ENCODE results near the gene ATP1A3. TPM values are rescaled to one million over a fixed set of nuclear protein-coding genes. Genes with fewer than 3 reads are reported as not detected.
A peak's percentile ranks its signal among the peaks of the same experiment; 100 is the strongest.

Gene ATP1A3
- total RNA-seq, 1 experiment from 2014 or later: 34.2 TPM

GRCh38 chr19:41930926-41931592 is 63.0 kb downstream of the ATP1A3 start:
- Mint-ChIP-seq H3K9me3 (no peaks in the 10 kb centered on the region), H3K27me3 (ENCODE audit: low read depth) (peaks cover 72% of the 10 kb centered on the region), H3K27ac (no peak overlapping the region), H3K4me1 (peaks cover 36% of the 10 kb centered on the region), H3K4me3 (no peak overlapping the region; the same call in 1 of the 2 replicates), H3K36me3 (no peaks in the 10 kb centered on the region)
- TF ChIP-seq MAX (CRISPR knock-in tag; IDR thresholded peaks at IDR 0.05) (no peak), ZNF425 (CRISPR knock-in tag; conservative IDR thresholded peaks at IDR 0.05) (no peak), E2F4 (CRISPR knock-in tag; IDR thresholded peaks at IDR 0.05; ENCODE audit: borderline replicate concordance, low read depth) (no peak), TEAD1 (CRISPR knock-in tag; IDR thresholded peaks at IDR 0.05) (0 out of 2 replicates have a peak, but pooled peaks have one; percentile 42), SMAD4 (CRISPR knock-in tag; IDR thresholded peaks at IDR 0.05) (no peak), NR1H2 (CRISPR knock-in tag; IDR thresholded peaks at IDR 0.05) (no peak), GTF2I (CRISPR knock-in tag; conservative IDR thresholded peaks at IDR 0.05) (peak; percentile 96), ZMAT4 (CRISPR knock-in tag; IDR thresholded peaks at IDR 0.05) (no peak), PRDM15 (CRISPR knock-in tag; IDR thresholded peaks at IDR 0.05) (no peak), ZNF232 (CRISPR knock-in tag; IDR thresholded peaks at IDR 0.05) (no peak), ZNF423 (CRISPR knock-in tag; IDR thresholded peaks at IDR 0.05) (peak; percentile 99), ZNF121 (CRISPR knock-in tag; IDR thresholded peaks at IDR 0.05) (no peak), CTCF (IDR thresholded peaks at IDR 0.05) (peak; percentile 48), ESRRA (CRISPR knock-in tag; IDR thresholded peaks at IDR 0.05; ENCODE audit: borderline replicate concordance) (no peak), HMGA2 (CRISPR knock-in tag; IDR thresholded peaks at IDR 0.05) (no peak), RORB (CRISPR knock-in tag; IDR thresholded peaks at IDR 0.05) (no peak), CDX4 (CRISPR knock-in tag; IDR thresholded peaks at IDR 0.05; ENCODE audit: borderline replicate concordance) (no peak), E2F5 (CRISPR knock-in tag; IDR thresholded peaks at IDR 0.05) (no peak)
- POLR2A ChIA-PET: no interaction called here
- peak; percentile 76 for DNase-seq (ENCODE audit: low spot score)
- CTCF ChIA-PET: interaction anchor here (0.6 to 4.7 kb wide), 21 partner anchors 9 to 392 kb away, joined by 3 to 34 read pairs (median 4); partner anchors contain the start of genes RABAC1 and RPS19
- ATAC-seq: peak; percentile 62

All from WTC11 (cell line).